Transverse colon (tissue), 4 donors: ENCODE results near the gene HSPA1B.

Experiments
- CTCF ChIP-seq, 5 experiments: fragments of 200-600 bp in 3 of 5; fragments of 450-650 bp in 2 of 5; sonication (generic) in 3 of 5; IDR thresholded peaks; 1 replicate in 2 of 5; 2 replicates in 3 of 5; pipeline ENCODE4 v1.5.1; 2016 to 2017; ENCODE audit warnings: antibody characterized with exemption in 5 of 5, inconsistent platforms in 3 of 5, mild to moderate bottlenecking in 2 of 5, moderate library complexity in 1 of 5
- EP300 ChIP-seq: sonication (generic); formaldehyde crosslinking; IDR thresholded peaks from one replicate; pipeline ENCODE4 v1.6.1; 2017; ENCODE audit warnings: antibody characterized with exemption, low read depth
- POLR2A ChIP-seq: fragments of 450-650 bp; IDR thresholded peaks from one replicate; pipeline ENCODE4 v1.6.1; 2016; ENCODE audit warnings: antibody characterized with exemption, mild to moderate bottlenecking, moderate library complexity
- POLR2AphosphoS5 ChIP-seq, 3 donors: sonication (generic); formaldehyde crosslinking; IDR thresholded peaks; one replicate each; pipeline ENCODE4 v1.6.1; 2016; ENCODE audit warnings: antibody characterized with exemption in 3 of 3

DNA sequence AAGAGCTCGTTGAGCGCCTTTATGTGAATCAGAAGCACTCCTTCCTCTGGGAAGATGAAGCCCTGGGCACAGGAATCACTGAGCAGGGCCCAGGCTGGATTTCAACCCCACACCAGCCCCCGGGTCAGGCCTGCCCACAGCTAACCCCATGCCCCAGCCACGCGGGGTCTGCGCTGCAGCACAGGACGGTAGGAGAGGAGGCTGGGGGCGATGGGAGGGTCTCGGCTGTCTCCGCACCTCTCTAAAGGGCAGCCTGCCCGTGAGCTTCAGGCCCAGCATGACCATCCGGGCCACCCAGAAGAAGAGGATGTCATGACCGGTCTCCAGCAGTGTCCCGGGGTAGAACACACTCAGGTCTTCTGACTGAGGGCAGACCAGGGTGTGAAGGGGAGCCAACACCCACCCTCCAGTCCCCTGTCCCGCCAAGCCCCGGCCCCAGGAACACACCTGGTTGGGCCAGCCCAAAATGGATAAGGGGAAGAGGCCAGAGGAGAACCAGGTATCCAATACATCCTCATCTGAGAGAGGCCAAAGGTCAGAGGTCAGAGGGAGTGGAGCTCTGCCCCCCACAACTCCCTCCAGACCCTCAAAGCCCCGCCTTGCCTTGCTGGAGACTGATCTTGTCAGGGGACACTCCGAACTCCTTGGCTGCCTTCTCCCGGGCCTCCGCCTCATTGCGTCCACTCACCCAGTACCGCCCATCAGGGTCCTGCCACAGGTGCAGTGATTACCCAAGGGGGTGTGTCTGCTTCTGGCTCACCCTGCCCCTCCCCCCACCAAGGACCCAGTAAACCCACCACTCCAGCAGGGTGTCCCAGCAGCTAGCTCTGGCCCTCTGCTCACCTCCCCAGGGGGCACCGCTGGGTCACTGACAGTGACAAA, 46.1 kb upstream of the HSPA1B start:
- TF ChIP-seq CTCF (IDR thresholded peaks at IDR 0.05) (no peak), POLR2AphosphoS5 (IDR thresholded peaks at IDR 0.05) (no peak), EP300 (no peak), POLR2A (no peak)
